NCI-H748 treated with DMSO at 0.1 percent for 48 hours (cell line): ENCODE data around the gene TCF3.

Source experiments
- DNase-seq: peaks from one replicate; lab custom pipeline; 2025; lab: John Stamatoyannopoulos, UW

The TCF3 gene

DNA sequence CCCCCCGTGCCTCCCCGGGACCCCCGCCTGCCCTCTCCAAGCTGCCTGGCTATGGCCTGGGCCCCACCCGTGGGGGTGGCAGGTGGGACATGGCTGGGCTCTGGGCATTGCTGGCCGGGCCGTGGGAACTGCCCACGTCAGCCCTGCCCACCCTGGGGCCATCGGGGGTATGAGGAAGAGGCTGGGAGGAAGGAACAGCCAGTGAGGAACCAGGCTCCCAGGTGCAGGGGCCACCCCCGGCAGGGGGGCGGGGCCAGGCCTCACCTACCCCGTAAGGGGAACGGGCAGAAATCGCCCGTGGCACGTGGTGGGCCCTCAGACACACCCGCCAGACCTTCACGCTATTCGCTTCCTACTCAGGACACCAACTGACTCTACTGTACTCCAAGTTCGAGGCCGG, 22.4 kb downstream of the TCF3 start:
- no peak for DNase-seq

DNA sequence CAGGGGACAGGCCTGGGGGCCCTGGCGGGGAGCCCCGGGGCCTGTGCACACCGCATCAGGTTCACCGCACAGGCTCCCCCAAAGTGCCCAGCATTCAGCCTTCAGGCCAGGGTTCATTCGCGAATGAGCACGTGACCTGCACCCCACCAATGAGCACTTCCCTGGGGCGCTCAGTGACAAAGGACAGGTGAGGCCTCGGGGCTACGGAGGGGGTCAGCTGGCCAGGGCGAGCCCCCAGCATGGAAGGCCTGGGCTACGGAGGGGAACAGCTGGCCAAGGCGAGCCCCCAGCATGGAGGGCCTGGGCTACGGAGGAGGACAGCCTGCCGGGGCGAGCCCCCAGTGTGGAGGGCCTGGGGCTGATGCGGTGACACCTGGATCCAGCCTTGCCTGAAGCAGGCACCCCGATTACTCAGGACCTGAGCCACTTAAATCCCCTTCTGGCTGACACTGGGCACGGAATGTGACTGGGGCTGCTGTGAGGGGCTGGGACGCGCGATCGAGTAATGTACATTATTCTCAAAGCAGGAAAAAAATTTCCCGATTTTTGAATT, 23.1 kb downstream of the TCF3 start:
- DNase-seq: no peak

DNA sequence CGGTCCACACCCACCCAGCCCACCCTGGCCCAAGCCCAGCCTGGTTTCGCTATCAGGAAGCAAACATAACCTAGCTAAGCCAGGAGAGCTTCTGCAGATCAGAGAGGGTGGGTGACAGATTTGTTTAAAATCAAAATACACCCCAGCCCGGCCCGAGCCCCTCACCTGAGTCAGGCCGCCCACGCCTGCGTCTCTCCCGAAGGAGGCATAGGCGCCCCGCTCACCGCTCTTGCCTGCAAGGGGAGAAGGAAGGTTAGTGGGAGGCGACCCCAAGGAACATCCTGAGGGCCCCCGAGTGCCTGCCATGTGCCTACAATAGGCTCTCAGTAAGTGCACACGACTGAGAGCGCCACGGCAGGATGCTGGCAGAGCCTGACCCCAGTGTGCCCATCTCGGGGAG, 25.2 kb downstream of the TCF3 start:
- DNase-seq: no peak

DNA sequence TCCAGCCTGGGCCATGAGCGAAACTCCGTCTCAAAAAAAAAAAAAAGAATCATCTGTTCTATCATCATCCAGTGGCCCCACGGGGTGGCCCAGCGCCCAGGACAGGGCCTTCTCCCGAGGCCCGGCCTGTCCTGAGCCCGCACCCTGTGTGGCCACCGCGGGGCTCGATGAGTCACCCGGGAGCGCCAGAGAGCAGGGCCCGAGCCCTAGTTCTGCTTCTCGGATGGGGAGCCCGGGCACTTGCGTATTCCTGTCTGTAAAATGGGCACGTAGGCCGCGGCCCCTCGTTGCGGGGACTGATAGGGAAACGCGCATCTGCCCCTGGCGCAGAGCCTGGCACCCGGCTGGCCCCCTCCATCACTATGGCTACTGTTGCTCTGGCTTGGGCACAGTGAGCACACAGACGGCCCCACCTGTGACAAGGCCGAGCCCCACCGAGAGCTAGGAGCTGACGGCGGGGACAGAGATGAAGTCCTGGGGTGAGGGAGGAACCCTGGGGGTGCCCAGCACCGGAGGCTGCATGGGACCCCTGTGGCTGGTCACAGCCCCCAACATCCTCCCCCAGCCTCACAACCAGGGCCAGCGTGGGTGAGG, 25.9 kb downstream of the TCF3 start:
- no peak for DNase-seq

DNA sequence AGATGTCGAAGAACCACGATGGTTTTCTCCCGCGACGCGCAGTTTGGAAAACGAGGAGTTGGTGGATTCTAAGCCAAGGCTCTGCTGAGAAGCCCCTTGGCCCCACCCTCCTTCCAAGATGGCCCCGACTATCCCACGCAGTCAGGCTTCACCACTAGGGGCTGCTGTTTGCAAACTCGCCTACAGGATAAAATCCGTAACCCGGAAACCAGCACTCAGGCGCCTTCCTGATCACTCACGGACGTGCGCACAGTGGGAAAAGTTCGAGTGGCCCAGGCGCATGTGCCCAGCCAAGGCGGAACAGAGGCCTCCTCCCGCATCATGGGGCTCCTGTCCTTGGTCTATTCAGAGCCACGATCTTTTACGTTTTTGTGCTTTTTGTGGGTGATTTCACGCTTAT, 28.0 kb downstream of the TCF3 start:
- no peak for DNase-seq

DNA sequence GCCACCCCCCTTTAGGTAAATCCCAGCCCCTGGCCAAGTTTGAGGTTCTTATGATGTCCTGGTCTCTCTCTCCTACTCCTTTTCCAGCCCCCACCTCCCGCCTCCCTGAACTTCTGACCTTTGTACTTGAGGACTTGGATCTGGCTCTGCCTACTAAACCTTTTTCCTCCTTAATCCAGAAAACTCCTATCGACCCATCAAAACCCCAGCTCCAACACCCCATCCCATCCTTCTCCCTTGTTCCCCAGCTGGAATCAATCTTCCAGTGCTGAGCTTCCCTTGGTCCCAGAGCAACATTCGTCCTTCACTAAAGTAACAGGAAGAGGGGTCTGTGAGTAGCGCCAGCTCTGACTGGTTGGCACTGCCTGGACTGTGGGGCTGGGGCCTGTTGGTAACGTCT, 29.9 kb downstream of the TCF3 start:
- no peak for DNase-seq

DNA sequence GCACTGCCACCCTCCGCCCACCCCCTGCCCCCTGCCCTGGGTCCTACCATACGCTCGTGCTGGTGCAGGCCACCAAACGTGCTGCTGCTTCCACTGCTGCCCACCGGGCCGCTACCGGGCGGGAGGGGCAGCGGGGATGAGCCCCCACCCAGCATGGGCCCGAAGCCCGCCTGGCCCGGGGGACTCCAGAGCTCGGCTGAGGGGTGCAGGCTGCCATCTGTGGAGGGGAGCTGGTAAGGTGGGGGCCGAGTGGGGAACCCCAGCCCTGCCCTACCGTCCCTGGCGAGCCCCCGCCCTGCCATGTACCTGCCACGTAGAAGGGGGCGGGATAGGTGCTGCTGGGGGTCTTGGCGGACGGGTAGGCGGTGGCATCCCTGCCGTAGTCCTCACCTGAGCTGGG, 30.4 kb downstream of the TCF3 start:
- DNase-seq: no peak

DNA sequence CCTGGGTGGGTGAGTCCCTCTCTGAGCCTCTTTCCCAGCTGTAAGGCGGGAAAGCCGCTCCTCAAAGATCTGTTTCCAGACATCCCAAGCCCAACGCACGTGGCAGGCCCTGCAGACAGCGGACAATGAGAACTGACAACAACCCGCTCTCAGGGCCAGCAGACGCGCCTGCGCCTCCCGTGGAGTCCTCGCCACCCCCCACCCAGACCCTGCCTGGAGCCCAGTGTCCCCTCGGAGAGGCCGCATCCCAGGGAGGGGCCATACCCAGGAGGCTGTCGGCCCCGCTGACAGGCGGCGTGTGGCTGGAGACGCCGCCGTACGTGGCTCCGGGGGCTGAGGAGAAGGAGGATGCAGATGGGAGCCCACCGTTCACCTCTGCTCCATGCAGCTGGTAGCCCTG, 30.8 kb downstream of the TCF3 start:
- no peak for DNase-seq

DNA sequence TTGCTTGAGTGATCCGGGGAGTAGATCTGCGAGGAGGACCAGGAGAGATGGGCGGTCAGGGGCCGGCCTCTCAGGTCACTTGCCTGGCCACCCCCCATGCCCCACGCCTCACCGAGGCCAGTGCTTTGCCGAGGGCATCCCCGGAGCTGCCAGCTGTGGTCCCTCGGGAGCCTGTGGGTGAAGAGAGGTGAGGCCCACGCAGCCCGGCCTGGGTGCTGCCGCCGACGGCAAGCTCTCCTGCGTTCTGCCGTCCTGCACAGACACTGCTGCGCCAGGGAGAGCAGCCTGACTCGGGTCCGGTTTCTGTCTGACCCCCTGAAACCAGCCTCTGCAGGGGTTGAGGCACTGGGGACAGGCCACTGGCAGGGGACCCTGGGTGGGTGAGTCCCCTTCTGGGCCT, 31.4 kb downstream of the TCF3 start:
- no peak for DNase-seq

DNA sequence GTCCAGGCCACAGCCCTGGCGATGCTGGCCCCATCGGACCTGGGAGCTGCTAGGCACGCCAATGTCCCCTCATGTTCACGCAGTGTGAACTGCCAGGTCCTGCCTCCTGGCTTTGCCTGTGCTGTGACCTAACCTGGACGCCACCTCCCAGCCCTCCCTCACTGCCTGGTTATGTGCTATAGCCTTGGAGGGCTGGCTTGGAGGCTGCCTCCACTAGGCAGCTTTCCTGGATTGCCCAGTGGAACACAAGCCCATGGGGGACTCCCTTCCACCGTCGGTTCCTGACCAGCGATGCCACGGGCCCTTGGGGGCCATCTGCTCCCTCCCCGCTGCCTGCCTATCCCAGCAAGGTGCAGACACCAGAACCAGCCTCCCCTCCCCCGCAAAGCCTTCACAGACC, 31.9 kb downstream of the TCF3 start:
- no peak for DNase-seq

DNA sequence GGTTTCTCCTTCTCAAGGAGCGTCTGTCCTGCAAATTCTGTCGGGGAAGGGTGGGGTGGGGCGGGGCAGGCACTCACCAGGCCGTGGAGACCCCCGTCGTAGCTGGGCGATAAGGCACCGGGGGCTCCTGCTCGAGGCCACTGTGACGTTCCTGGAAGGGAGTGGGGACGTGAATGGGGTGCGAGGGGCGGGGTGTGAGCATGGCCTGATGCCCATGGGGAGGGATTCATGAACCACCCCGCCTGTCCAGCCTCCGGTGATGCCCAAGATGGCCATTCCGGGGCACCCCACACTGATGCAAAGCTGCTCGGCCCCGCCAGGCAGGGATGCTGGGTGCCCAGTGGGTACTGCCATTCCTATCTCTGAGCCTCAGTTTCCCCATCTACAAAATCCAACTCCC, 32.7 kb downstream of the TCF3 start:
- DNase-seq: no peak

DNA sequence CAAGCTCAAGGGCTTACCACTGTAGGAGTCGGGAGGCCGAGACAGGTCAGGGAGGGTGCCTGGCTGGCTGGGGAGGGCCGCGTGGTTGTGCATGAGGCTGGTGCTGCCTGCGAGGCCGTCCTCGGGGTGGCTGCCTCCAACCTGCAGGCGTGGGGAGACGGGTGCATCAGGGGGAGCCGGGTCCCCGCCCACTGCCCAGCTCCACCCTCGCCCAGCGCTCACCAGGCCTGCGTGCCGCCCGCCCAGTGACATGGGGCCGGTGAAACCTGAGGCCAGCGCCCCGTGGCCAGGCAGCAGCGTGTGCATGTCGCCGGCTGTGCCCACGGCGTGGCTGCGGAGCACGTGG, 33.3 kb downstream of the TCF3 start:
- no peak for DNase-seq

DNA sequence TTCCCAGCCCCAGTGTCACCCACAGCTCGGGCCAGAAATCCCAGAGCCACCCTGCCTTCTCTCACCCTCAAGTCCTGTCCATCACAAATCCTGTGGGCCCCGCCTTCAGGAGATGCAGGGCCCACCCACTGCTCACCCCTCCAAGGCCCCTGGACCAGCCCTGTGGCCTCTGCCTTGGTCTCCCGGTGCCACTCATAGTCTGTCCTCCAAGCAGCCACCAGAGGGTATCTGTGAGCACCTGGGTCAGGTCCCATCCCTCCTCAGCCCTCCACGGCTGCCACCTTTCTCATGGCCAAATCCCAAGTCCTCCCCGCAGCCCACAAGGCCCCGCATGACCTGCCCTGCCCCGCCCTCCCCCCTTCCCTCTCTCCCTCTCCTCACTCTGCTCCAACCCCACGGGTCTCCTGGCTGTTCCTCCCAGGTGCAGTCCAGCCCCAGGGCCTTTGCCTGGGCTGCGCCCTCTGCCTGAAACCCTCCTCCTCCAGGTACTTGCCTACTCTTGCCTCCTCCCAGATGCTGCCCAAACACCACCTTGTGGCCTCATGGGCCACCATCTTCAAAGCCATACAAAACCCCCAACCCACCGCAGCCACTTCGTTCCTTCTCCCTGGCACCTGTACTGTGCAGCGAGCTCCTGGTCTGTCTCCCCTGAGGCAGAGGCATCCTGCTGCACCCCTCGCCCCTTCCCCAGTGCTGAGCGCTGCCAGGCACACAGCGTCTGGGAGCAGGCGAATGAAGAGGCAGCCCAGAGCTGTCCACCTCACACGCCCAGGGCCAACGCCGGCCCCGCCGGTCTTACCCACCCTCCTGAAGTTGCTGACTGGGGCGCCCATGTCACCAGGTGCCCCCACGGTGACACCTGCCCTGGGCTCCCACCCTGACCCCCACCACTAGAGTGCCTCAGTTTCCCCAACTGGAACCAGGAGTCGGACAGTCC, 34.0 kb downstream of the TCF3 start:
- DNase-seq: no peak

DNA sequence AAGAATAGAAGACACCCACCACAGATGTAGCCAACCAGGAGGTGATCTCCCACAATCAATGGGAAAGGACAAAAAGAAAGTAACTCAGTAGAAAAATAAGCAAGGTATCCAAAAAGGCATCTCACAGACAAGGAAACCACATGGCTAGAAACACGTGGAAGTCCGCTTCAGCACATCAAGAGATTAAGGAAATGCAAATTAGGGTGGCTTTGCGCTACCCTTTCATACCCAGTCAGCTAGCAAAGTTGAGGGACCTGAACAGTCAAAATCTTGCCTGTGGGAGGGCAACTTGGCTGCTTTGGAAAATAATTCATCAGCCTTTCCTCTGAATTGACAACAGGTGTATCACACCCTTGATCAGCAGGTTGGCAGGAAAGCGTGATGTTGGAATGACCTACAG, 35.5 kb downstream of the TCF3 start:
- DNase-seq: no peak

DNA sequence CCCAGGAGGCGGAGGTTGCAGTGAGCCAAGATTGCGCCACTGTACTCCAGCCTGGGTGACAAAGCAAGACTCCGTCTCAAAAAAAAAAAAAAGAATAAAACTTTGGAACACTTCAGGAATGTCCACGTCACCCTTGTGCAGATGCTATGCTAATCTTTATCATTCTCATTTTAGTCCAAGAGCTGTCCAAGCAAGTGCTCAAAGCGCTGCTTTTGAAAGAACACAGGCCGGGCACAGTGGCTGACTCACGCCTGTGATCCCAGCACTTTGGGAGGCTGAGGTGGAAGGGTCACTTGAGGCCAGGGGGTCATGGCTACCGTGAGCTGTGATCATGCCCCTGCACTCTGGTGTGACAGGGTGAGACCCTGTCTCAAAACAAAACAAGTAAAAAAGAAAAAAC, 36.0 kb downstream of the TCF3 start:
- no peak for DNase-seq

DNA sequence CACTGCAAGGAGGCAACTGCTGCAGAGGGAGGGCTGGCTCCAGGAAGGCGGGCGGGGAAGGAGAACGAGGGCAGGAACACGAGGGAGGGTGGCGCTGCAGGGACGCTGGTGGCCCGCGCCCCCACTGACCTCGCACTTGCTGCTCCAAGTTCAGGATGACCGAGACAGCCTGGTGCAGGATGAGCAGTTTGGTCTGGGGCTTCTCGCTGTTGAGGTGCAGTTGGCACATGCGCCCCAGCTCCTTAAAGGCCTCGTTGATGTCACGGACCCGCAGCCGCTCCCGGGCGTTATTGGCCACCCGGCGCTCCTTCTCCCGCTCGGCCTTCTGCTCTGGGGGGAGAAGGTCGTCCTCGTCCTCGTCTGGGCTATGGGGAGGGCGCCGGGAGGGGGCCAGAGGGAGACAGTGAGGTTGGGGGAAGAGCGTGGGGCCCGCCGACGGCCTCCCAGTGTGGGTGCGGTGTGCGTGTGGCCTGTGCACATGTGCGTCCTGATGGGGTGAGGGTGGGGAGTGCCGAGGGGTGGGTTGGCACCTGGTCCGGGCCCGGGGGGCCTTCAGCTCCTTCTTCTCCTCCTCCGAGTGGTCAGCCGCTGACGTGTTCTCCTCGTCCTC, 37.2 kb downstream of the TCF3 start:
- no peak for DNase-seq

DNA sequence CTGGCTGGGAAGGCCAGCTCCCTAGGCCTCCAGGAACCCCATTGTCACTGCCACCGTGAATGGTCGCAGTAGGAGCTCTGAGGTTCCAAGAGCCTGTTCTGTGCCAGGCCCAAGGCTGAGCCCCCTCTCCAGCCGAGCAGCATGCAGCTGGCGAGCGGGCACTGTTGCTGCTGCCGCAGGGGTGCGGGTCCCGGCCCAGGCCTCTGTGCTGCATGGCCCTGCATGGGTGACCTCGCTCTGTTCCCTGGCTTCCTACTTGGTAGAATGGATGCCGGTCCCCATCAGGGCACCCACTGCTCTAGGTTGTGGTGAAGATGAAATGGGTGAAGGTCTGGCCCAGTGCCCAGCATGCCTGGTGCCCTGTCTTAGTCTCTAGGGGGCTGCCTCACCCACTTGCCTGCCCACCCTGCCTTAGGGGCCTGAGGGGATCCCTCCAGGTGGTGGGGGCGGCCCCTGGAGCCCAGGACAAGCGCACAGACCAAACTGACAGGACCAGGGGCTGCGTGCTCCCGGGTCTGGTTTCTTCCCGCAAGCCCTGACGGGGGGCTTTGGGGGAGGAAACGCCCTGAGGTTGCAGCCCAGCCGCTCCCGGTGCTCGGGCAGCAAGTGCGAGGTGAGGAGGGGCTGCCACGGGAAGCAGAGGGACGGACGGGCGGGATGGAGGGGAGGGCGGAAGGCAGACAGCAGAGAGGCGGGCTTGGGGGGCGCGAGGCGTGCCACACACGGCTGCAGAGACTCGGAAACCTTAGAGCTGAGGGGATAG, 38.4 kb downstream of the TCF3 start:
- DNase-seq: no peak

DNA sequence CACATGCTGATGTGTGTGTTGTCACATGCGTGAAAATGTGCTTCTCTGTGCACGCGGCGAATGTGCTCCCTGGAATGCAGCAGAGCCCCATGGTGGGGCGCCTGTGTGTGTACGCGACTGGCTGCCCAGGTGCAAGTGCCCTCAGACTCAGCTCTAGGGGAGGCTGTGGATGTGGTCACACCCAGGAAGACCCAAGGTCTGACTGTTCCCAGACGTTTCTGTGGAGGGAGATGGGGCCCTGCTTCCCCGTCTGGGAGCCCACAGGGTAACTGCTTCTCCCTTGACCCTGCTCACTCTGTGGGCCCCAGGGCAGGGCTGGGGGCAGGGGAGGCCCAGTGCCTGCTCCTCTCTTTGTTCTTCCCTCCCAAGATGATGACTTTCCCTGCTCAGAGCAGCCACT, 39.3 kb downstream of the TCF3 start:
- no peak for DNase-seq

DNA sequence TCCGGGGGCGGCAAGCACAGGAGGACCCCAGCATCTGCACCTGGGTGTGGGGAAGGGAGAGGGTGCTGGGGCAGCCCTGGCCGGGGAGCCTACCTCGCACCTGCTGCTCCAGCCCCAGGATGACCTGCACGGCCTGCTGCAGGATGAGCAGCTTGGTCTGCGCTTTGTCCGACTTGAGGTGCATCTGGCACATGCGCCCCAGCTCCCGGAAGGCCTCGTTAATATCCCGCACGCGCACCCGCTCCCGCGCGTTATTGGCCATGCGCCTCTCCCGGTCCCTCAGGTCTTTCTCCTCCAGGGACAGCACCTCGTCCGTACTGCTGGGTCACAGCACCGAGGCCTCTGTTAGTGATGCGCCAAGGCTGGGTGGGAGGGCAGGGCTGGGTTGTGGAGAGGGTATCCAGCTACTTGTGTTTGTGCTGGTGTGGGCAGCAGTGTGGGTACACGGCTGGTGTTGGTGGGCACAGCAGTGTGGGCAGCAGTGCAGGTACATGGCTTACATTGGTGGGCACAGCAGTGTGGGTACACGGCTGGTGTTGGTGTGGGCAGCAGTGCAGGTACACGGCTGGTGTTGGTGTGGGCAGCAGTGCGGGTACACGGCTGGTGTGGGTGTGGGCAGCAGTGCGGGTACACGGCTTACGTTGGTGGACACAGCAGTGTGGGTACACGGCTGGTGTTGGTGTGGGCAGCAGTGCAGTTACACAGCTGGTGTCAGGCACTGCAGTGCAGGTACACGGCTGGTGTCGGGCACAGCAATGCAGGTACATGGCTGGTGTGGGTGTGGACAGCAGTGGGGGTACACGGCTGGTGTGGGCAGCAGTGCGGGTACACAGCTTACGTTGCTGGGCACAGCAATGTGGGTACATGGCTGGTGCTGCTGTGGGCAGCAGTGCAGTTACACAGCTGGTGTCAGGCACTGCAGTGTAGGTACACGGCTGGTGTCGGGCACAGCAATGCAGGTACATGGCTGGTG, 40.0 kb downstream of the TCF3 start:
- DNase-seq: no peak

DNA sequence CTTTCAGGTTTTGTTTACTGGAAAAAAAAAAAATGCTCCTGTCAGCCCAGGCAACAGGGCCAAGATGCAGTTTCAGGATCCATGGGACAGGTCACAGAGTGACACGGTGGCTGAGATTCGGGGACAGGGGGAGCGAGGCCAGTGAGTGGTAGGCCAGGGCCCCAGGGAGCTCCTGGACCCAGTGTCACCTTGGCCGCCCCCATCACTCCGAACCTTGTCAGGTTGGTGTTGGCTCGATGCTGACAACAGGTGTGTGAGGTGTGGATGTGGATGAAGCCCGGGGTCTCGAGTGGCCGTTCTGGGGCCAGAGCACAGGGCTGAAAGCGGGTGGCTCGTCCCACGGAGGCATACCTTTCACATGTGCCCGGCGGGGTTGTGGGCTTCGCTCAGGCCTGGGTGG, 41.1 kb downstream of the TCF3 start:
- DNase-seq: no peak

DNA sequence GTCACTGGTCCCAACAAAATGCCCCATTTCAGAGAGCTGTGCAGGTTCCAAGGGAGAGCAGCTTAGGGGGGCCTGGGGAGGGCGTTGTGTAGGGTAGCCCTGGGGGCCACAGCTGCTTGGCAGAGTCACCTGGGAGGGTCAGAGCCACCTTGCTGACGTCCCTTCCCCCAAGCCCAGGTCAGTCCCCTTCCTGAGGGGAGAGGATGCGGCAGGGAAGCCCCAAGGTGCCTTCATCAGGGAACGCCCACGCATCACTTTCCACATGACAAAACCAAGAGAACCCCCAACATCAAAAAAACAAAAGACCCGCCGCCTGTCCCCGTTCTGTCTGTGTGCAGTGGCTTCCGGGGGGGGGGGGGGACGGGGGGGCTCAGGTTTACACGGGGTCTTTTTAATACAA, 41.8 kb downstream of the TCF3 start:
- DNase-seq: no peak
